BE2C (cell line): ENCODE data around the gene MRPL19.

ENCODE experiments used
- DNase-seq: peaks from one replicate; pipeline ENCODE4 v3.0.0-alpha.2; 2020
- H3K27me3 ChIP-seq: fragments of 250-450 bp; sonication (Bioruptor Pico); 2 replicates; pipeline ENCODE4 v1.5.1; 2020; ENCODE audit warnings: mild to moderate bottlenecking
- H3K36me3 ChIP-seq: fragments of 250-450 bp; sonication (Bioruptor Pico); 2 replicates; pipeline ENCODE4 v1.5.1; 2020; ENCODE audit warnings: mild to moderate bottlenecking
- H3K4me1 ChIP-seq: fragments of 250-450 bp; sonication (Bioruptor Pico); 2 replicates; pipeline ENCODE4 v1.5.1; 2020
- H3K4me3 ChIP-seq: 2 replicates; pipeline ENCODE4 v1.5.1; 2011; ENCODE audit warnings: low read depth, low read length
- H3K9me3 ChIP-seq: fragments of 250-450 bp; sonication (Bioruptor Pico); 2 replicates; pipeline ENCODE4 v1.5.1; 2020
- CTCF ChIP-seq: IDR thresholded peaks from 2 replicates; pipeline ENCODE4 v1.5.1; 2012; ENCODE audit warnings: mild to moderate bottlenecking, low read depth, low read length

MRPL19 gene

DNA sequence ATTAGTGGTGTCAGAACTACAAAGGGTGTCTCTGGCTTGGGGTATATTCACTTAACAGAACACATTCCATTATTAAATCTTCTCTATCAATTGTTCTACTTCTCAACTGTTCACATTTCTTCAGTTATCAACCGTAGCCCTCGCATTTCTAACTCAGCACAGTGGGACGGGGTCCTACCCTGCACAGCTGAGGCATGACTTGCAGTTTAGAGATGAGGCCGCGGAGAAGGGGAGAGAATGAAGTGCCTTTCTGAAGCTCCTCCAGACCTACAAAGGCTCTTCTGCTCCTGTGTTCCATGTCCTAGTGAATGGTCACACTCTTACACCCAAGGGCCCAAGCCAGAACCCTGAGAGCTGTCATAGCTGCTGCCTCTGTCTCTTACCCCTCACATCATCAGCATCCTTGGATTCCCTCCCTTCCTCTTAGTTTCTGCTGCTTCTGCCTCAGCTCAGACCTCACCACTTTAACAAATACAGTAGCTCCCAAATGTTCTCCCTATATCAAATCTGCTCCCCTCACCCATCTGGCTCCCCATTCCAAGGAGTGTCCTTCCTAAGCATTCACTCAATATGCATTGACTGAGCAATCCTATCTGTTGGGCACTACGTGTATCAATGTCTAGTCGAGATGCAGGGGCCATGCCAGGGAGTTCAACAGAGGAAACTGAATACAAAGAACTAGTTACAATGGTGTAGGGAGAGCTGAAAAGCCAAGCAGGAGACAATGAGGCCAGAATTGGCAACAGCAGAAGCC, 34.3 kb upstream of the MRPL19 start:
- Histone ChIP-seq H3K9me3 (no peaks in the 10 kb centered on the region), H3K4me3 (no peak overlapping the region), H3K27me3 (no peaks in the 10 kb centered on the region), H3K36me3 (no peaks in the 10 kb centered on the region), H3K4me1 (no peaks in the 10 kb centered on the region)
- TF ChIP-seq CTCF = no peak
- no peak for DNase-seq

GRCh38 chr2:75612862-75613243, 33.7 kb upstream of the MRPL19 start:
- no peak for TF ChIP-seq CTCF
- H3K27me3 ChIP-seq = no peaks in the 10 kb centered on the region
- no peaks in the 10 kb centered on the region for H3K36me3 ChIP-seq
- no peak overlapping the region for H3K4me3 ChIP-seq
- no peaks in the 10 kb centered on the region for H3K9me3 ChIP-seq
- H3K4me1 ChIP-seq = no peaks in the 10 kb centered on the region
- no peak for DNase-seq

DNA sequence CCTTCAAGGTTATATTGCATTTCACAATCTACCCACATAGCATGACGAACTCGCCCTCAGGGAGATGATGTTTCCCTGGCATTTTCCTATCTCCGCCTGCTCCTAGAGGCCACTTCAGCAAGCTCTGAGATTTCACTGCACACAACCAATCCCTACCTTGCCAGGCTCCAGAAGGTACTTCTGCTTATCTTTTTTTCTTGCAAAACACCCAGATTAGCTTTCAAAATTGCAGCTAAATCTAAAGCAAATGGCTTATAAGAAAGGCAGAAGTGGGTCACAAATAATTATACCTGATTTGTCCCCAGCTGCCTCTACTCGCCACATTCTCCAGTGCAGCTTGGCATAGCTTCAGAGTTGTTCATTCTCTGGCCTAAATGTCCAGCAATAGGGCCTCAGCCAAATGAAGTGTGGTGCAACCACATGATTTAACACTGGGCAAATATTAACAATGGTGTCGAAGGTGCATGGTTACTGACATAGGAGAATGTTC, 32.4 kb upstream of the MRPL19 start:
- no peak for TF ChIP-seq CTCF
- Histone ChIP-seq H3K4me3 (no peak overlapping the region), H3K36me3 (no peaks in the 10 kb centered on the region), H3K27me3 (no peaks in the 10 kb centered on the region), H3K4me1 (no peaks in the 10 kb centered on the region), H3K9me3 (no peaks in the 10 kb centered on the region)
- no peak for DNase-seq

- no peak for TF ChIP-seq CTCF
- Histone ChIP-seq H3K4me1 (no peaks in the 10 kb centered on the region), H3K36me3 (no peaks in the 10 kb centered on the region), H3K4me3 (no peak overlapping the region), H3K27me3 (no peaks in the 10 kb centered on the region), H3K9me3 (no peaks in the 10 kb centered on the region)
- DNase-seq = no peak
Observed at GRCh38 chr2:75616406-75616805, 30.2 kb upstream of the MRPL19 start.

DNA sequence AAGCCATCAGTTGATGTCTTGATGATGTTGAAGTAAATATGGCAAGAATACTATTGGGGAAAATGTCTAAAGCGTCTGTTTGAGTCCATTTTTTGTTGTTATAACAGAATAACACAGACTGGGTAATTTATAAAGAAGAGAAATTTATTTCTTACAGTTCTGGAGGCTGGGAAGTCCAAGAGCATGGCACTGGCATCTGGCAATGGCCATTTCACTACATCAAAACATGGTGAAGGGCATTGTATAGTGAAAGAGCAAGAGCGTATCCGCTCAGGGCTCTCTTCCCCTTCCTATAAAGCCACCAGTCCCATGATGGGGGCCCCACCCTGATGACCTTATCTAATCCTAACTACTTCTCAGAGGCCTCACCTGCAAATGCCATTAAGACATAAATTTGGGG, 29.6 kb upstream of the MRPL19 start:
- no peak for TF ChIP-seq CTCF
- Histone ChIP-seq H3K4me1 (no peaks in the 10 kb centered on the region), H3K4me3 (no peak overlapping the region), H3K27me3 (no peaks in the 10 kb centered on the region), H3K9me3 (no peaks in the 10 kb centered on the region), H3K36me3 (no peaks in the 10 kb centered on the region)
- no peak for DNase-seq

DNA sequence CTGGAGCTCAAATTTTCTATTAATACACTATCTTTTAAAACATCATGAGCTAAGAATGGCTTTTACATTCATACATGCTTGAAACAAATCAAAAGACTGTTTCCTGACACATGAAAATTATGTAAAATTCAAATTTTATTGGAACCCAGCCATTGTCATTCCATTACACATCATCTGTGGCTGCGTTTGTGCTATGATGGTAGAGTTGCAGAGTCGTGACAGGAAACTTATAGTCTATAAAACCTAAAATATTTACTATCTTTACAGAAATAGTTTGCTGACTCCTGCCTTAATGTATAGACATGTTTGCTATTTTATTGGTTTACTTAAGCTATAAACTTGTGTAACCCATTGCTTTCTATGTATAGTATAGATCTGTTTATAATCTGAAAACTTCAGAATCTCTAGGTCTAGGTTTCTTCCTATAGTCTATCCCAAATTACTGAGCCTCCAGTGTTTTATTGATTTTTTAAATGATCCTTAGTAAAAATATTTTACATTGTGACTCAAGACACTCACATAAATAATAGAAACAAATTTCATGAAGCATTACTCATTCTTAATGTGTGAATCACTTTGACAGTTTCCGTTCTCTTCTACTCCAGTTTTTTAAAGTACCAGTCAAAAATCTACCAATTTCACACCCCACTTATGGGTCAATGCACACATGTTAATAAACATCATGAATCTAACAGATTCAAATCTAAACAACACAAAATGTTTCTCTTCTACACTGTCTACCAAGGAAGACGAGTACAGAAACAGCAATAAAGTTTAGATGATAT, 26.4 kb upstream of the MRPL19 start:
- Histone ChIP-seq H3K27me3 (no peaks in the 10 kb centered on the region), H3K4me1 (no peaks in the 10 kb centered on the region), H3K4me3 (no peak overlapping the region), H3K36me3 (no peaks in the 10 kb centered on the region), H3K9me3 (no peaks in the 10 kb centered on the region)
- DNase-seq = no peak
- TF ChIP-seq CTCF = no peak
